Natural killer cell (primary cell): ENCODE data around the gene SPRN. TPM values are rescaled to one million over a fixed set of nuclear protein-coding genes. Genes with fewer than 3 reads are reported as not detected.
A peak's percentile ranks its signal among the peaks of the same experiment; 100 is the strongest.
"Not testable (repeated sequence)": the region's sequence is repeated elsewhere in the genome, so short reads cannot be mapped to it uniquely, and the experiment has no call there.

Source experiments
- ATAC-seq, 3 donors: fragments of 150-1000 bp in 2 of 3; fragments of 200-7000 bp in 1 of 3; cut with Tn5 transposase; 1 replicate in 1 of 3; 2 replicates in 2 of 3; pipeline ENCODE4 v1.10.0; 2021; ENCODE audit warnings: mild to moderate bottlenecking in 2 of 3, moderate library complexity in 2 of 3
- DNase-seq, 2 donors: peaks; one replicate each; pipeline versions ENCODE4 v3.0.0 to v3.0.0-alpha.2; 2013 to 2021; ENCODE audit warnings: mixed read lengths in 1 of 2
- H3K27ac ChIP-seq: one replicate; pipeline ENCODE4 v1.5.1; 2013; ENCODE audit warnings: mild to moderate bottlenecking, low read length
- H3K27me3 ChIP-seq: one replicate; pipeline ENCODE4 v1.6.1; 2013; ENCODE audit warnings: low read length; ENCODE audit not compliant: control insufficient read depth, insufficient read depth
- H3K36me3 ChIP-seq: one replicate; pipeline ENCODE4 v1.6.1; 2013; ENCODE audit warnings: low read length; ENCODE audit not compliant: control insufficient read depth, insufficient read depth
- H3K4me1 ChIP-seq: one replicate; pipeline ENCODE4 v1.6.1; 2013; ENCODE audit warnings: low read length; ENCODE audit not compliant: control insufficient read depth, insufficient read depth
- H3K4me3 ChIP-seq: one replicate; pipeline ENCODE4 v1.5.1; 2013; ENCODE audit warnings: low read length
- H3K9me3 ChIP-seq: one replicate; pipeline ENCODE4 v1.6.1; 2013; ENCODE audit warnings: low read length; ENCODE audit not compliant: control insufficient read depth, insufficient read depth
- H3K27ac Mint-ChIP-seq, 2 donors: one replicate each; pipeline ENCODE4 v1.8.0; 2022; ENCODE audit warnings: mild to moderate bottlenecking in 2 of 2, mixed read lengths in 2 of 2, moderate library complexity in 1 of 2
- H3K27me3 Mint-ChIP-seq, 2 donors: one replicate each; pipeline ENCODE4 v1.8.0; 2022; ENCODE audit warnings: low read depth in 2 of 2, mixed read lengths in 2 of 2
- H3K36me3 Mint-ChIP-seq: one replicate; pipeline ENCODE4 v1.8.0; 2022; ENCODE audit warnings: mixed read lengths
- H3K4me1 Mint-ChIP-seq, 2 donors: one replicate each; pipeline ENCODE4 v1.8.0; 2022; ENCODE audit warnings: mixed read lengths in 2 of 2
- H3K4me3 Mint-ChIP-seq: one replicate; pipeline ENCODE4 v1.8.0; 2022; ENCODE audit warnings: mild to moderate bottlenecking, moderate library complexity, mixed read lengths
- H3K9me3 Mint-ChIP-seq, 2 donors: one replicate each; pipeline ENCODE4 v1.8.0; 2022; ENCODE audit warnings: mixed read lengths in 2 of 2
- CTCF ChIP-seq: fragments of 200-600 bp; IDR thresholded peaks from one replicate; pipeline ENCODE4 v1.8.0; 2022; ENCODE audit warnings: antibody characterized with exemption
- WGBS: methylation state at CpG from one replicate; pipeline ENCODE4 v1.1.7; 2013; ENCODE audit warnings: missing lambda C conversion rate; ENCODE audit not compliant: insufficient coverage; 5-methylcytosine and 5-hydroxymethylcytosine counted together
- intact Hi-C: fragments of 100-400 bp; cut with micrococcal nuclease; formaldehyde crosslinking; loops from one replicate; pipeline ENCODE4 v1.14.2; 2022
- total RNA-seq, 4 donors: library from RNA; stranded (reverse); fragments of 120-200 nt in 1 of 4; gene quantifications; one replicate each; pipeline versions ENCODE4 v1.2.3 to v1.2.4, GENCODE V29; 2013 to 2022

SPRN gene
- total RNA-seq, 3 donors from 2014 or later (not counting 1 experiment from before 2014, with no cell fraction given) = not detected

GRCh38 chr10:133442191-133442966, 18.0 kb upstream of the SPRN start:
- peaks cover 23 to 54% of the 10 kb centered on the region in 2 donors for H3K4me1 Mint-ChIP-seq
- H3K27me3 Mint-ChIP-seq = peaks cover 0 to 9% of the 10 kb centered on the region in 2 donors

GRCh38 chr10:133441780-133442179, 17.4 kb upstream of the SPRN start:
- peak overlapping the region in 1 of 2 donors; percentile 81 for H3K27ac Mint-ChIP-seq
- peak overlapping the region; percentile 51 for H3K27ac ChIP-seq

More at GRCh38 chr10:133442191-133442966, 18.0 kb upstream of the SPRN start:
- Histone ChIP-seq H3K4me3 (peak overlapping the region; percentile 28), H3K36me3 (no peaks in the 10 kb centered on the region), H3K27ac (peak overlapping the region; percentile 51), H3K9me3 (peaks cover 10% of the 10 kb centered on the region), H3K27me3 (no peaks in the 10 kb centered on the region), H3K4me1 (peaks cover 42% of the 10 kb centered on the region)
- Mint-ChIP-seq H3K36me3 (peaks cover 10% of the 10 kb centered on the region), H3K4me3 (peak overlapping the region; percentile 75), H3K9me3 (peaks cover 6 to 8% of the 10 kb centered on the region in 2 donors), H3K27ac (peak overlapping the region; percentile 65 to 81)
- DNase-seq (peak; percentile 30 to 33), ATAC-seq (peak; percentile 45 to 93 (median 82))
- intact Hi-C loops = loop anchor here (10.0 kb wide), 1 partner anchor 52 kb away; no protein-coding TSS in a partner anchor
- TF ChIP-seq CTCF = no peak
- 54% methylated on average over 23 of the region's 23 CpGs for WGBS

GRCh38 chr10:133441356-133441755, 16.9 kb upstream of the SPRN start:
- 83% methylated on average over 13 of the region's 21 CpGs for WGBS
- DNase-seq, ATAC-seq, H3K4me3 ChIP-seq, H3K9me3 ChIP-seq, H3K36me3 Mint-ChIP-seq, H3K36me3 ChIP-seq, H3K4me3 Mint-ChIP-seq, H3K27me3 Mint-ChIP-seq, H3K27ac ChIP-seq, H3K27me3 ChIP-seq, H3K9me3 Mint-ChIP-seq: not testable (repeated sequence)
- intact Hi-C loops = loop anchor here (10.0 kb wide), 1 partner anchor 53 kb away; no protein-coding TSS in a partner anchor
- H3K4me1 Mint-ChIP-seq = peaks cover 23 to 49% of the 10 kb centered on the region in 2 donors
- H3K4me1 ChIP-seq = peaks cover 42% of the 10 kb centered on the region
- peak overlapping the region in 1 of 2 donors; percentile 81 for H3K27ac Mint-ChIP-seq

More at GRCh38 chr10:133441780-133442179, 17.4 kb upstream of the SPRN start:
- WGBS = 69% methylated on average over 12 of the region's 12 CpGs
- Histone ChIP-seq H3K36me3 (no peaks in the 10 kb centered on the region), H3K4me1 (peaks cover 42% of the 10 kb centered on the region), H3K9me3 (peaks cover 4% of the 10 kb centered on the region), H3K27me3 (no peaks in the 10 kb centered on the region), H3K4me3 (peak overlapping the region; percentile 28)
- TF ChIP-seq CTCF = no peak
- Mint-ChIP-seq H3K4me3 (peak overlapping the region; percentile 75), H3K9me3 (peaks cover 5% of the 10 kb centered on the region in 2 donors), H3K27me3 (peaks cover 0 to 3% of the 10 kb centered on the region in 2 donors), H3K36me3 (peaks cover 4% of the 10 kb centered on the region), H3K4me1 (peaks cover 23 to 52% of the 10 kb centered on the region in 2 donors)
- intact Hi-C loops = loop anchor here (10.0 kb wide), 1 partner anchor 53 kb away; no protein-coding TSS in a partner anchor
- no peak for ATAC-seq
- DNase-seq = no peak

GRCh38 chr10:133440633-133441285, 16.3 kb upstream of the SPRN start:
- Histone ChIP-seq H3K4me3 (no peak overlapping the region), H3K36me3 (no peaks in the 10 kb centered on the region), H3K27me3 (no peaks in the 10 kb centered on the region), H3K27ac (no peak overlapping the region), H3K9me3 (no peaks in the 10 kb centered on the region), H3K4me1 (peaks cover 42% of the 10 kb centered on the region)
- Mint-ChIP-seq H3K27me3 (no peaks in the 10 kb centered on the region), H3K4me1 (peaks cover 23 to 49% of the 10 kb centered on the region in 2 donors), H3K36me3 (no peaks in the 10 kb centered on the region), H3K4me3 (no peak overlapping the region), H3K27ac (no peak overlapping the region), H3K9me3 (peaks cover 2 to 3% of the 10 kb centered on the region in 2 donors)
- WGBS = 96% methylated on average over 14 of the region's 18 CpGs
- no peak for TF ChIP-seq CTCF
- DNase-seq (no peak), ATAC-seq (no peak)
- intact Hi-C loops = loop anchor here (10.0 kb wide), 1 partner anchor 54 kb away; no protein-coding TSS in a partner anchor
